Amniotic stem cell (primary cell): ENCODE results near the gene ASIP.

Experiments
- DNase-seq: peaks from one replicate; lab custom pipeline; 2025; lab: John Stamatoyannopoulos, UW

The ASIP gene

GRCh38 chr20:34312024-34312460 is 70.8 kb downstream of the ASIP start:
- no peak for DNase-seq

- DNase-seq, result peak; percentile 52
Observed at GRCh38 chr20:34312544-34313217, 71.5 kb downstream of the ASIP start.

GRCh38 chr20:34315236-34315635 is 74.0 kb downstream of the ASIP start:
- no peak for DNase-seq

- DNase-seq, result no peak
Observed at GRCh38 chr20:34316196-34316814, 75.1 kb downstream of the ASIP start.
